Measurements from ENCODE around the gene SCLY. TPM values are rescaled to one million over a fixed set of nuclear protein-coding genes. Genes with fewer than 3 reads are reported as not detected.

The SCLY gene
- total RNA-seq, 1 experiment from 2014 or later: 40.1 TPM

DNA sequence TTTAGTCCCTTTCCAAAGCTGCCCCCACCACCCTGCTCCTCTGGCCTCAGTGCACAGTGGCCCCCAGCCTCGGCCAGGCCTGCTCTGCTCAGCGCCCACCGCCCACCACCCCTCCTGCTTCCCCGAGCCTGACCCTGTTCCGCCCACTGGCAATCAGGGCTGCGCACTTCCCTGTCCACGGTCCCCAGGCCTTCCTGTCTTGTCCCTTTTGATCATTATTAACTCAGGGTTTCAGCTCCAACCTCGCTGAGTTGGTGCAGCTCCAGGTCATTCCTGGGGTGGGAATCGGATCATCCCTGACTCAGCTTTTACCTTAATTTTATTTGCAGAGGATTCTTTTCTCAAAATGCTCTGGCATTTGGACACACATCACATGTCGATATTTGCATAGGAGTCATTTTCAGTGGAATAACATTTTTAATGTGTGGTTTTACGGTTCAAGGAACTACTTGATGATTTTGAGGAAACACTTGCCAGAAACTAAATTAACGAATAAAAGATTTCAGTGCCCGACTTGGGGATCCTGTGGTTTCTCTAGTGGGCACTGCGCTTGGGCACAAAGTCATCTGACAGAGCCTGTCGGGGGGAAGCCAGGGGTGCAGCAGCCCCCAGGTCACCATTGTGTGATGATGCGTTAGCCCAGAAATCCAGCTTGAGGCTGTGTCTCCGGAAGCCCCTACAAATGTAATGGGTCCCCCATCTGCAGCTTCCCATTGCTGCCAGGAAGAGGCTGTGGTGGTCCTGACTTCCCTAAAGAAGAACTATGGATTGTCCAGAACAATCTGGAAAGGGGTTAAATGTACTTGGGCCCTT lies 38.3 kb downstream of the SCLY start:
- ChIA-PET CTCF (no interaction called here), POLR2A (interaction anchor here (0.8 to 1.4 kb wide), 2 partner anchors 10 to 37 kb away, joined by 3 to 5 read pairs; no protein-coding TSS in a partner anchor)
- H3K4me1 Mint-ChIP-seq (ENCODE audit: insufficient read depth, unreplicated experiment): no peaks in the 10 kb centered on the region
- BruUV-seq (replicated peaks): no TSS peak
- H3K36me3 Mint-ChIP-seq (ENCODE audit: insufficient read depth, unreplicated experiment): no peaks in the 10 kb centered on the region
- DNase-seq (ENCODE audit: unreplicated experiment): no peak
- H3K9me3 Mint-ChIP-seq (ENCODE audit: unreplicated experiment): no peaks in the 10 kb centered on the region
- TF ChIP-seq, protein P1, sequence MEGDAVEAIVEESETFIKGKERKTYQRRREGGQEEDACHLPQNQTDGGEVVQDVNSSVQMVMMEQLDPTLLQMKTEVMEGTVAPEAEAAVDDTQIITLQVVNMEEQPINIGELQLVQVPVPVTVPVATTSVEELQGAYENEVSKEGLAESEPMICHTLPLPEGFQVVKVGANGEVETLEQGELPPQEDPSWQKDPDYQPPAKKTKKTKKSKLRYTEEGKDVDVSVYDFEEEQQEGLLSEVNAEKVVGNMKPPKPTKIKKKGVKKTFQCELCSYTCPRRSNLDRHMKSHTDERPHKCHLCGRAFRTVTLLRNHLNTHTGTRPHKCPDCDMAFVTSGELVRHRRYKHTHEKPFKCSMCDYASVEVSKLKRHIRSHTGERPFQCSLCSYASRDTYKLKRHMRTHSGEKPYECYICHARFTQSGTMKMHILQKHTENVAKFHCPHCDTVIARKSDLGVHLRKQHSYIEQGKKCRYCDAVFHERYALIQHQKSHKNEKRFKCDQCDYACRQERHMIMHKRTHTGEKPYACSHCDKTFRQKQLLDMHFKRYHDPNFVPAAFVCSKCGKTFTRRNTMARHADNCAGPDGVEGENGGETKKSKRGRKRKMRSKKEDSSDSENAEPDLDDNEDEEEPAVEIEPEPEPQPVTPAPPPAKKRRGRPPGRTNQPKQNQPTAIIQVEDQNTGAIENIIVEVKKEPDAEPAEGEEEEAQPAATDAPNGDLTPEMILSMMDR (IDR thresholded peaks at IDR 0.05; ENCODE audit: unreplicated experiment): no peak
- intact Hi-C loops (cut with micrococcal nuclease): no loop called here
- no peak overlapping the region for H3K4me3 Mint-ChIP-seq (ENCODE audit: unreplicated experiment)
- no peaks in the 10 kb centered on the region for H3K27me3 Mint-ChIP-seq (ENCODE audit: insufficient read depth, unreplicated experiment)
- H3K27ac Mint-ChIP-seq (ENCODE audit: low read depth, unreplicated experiment): no peak overlapping the region

DNA sequence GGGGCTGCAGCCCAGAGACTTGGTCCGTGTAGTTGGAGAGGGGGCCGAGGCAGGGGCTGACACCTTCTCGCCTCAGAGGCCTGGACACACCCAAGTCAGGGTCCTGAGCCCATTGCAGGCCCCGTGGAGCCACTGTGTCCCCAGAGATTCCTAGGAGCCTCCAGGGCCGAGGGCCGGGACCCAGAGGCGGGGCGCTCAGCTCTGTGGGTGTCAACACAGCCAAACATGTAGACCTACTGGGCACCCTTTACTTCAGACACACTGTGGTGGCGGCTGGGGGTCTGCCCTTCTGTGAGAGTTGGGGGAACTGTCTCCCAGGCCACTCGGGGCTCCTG lies 38.9 kb downstream of the SCLY start:
- no TSS peak for BruUV-seq (replicated peaks)
- H3K27ac Mint-ChIP-seq (ENCODE audit: low read depth, unreplicated experiment): no peak overlapping the region
- intact Hi-C loops (cut with micrococcal nuclease): no loop called here
- ChIA-PET CTCF (no interaction called here), POLR2A (interaction anchor here (0.6 to 1.4 kb wide), 2 partner anchors 9 to 65 kb away, joined by 4 to 5 read pairs; no protein-coding TSS in a partner anchor)
- TF ChIP-seq, protein P1 (IDR thresholded peaks at IDR 0.05; ENCODE audit: unreplicated experiment): no peak
- no peaks in the 10 kb centered on the region for H3K4me1 Mint-ChIP-seq (ENCODE audit: insufficient read depth, unreplicated experiment)
- no peak overlapping the region for H3K4me3 Mint-ChIP-seq (ENCODE audit: unreplicated experiment)
- no peak for DNase-seq (ENCODE audit: unreplicated experiment)
- no peaks in the 10 kb centered on the region for H3K36me3 Mint-ChIP-seq (ENCODE audit: insufficient read depth, unreplicated experiment)
- H3K27me3 Mint-ChIP-seq (ENCODE audit: insufficient read depth, unreplicated experiment): no peaks in the 10 kb centered on the region
- H3K9me3 Mint-ChIP-seq (ENCODE audit: unreplicated experiment): no peaks in the 10 kb centered on the region

DNA sequence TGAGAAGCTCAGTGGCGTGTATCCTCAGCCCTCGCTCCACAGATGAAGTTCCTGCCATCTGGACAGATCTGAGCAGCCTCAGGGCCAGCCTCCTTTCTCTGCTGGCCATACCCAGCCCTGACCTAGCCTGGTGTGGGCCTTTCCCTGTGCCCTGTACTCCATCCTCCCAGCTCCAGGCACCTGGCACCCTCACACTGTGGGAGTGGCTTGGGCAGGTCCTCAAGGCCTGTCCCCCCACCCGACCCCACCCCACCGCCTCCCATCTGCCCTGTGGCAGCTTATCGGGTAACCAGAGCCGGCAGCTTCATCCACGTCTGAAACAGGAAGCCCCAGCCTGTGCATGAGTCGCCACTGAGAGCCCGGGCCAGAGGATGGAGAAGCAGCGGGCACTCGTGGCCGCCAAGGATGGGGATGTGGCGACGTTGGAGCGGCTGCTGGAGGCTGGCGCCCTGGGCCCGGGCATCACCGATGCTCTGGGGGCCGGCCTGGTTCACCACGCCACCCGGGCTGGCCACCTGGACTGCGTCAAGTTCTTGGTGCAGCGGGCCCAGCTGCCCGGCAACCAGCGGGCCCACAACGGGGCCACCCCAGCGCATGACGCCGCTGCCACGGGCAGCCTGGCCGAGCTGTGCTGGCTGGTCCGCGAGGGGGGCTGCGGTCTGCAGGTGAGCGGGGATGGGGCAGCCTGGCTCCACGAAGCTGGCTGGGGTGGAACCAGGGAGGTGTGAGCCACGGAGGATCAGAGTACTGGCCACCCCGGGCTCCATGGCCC lies 39.4 kb downstream of the SCLY start, which contains the start of gene ESPNL:
Gene ESPNL (plus strand): TSS at position 292 of the 772 bp plus-strand sequence. CDS start 80 bp downstream, at position 372.
- CTCF ChIA-PET: no interaction called here
- POLR2A ChIA-PET: interaction anchor here (0.6 to 1.4 kb wide), 2 partner anchors 9 to 66 kb away, joined by 4 to 5 read pairs; no protein-coding TSS in a partner anchor
- intact Hi-C loops (cut with micrococcal nuclease): no loop called here
- TF ChIP-seq, protein P1 (IDR thresholded peaks at IDR 0.05; ENCODE audit: unreplicated experiment): no peak
- no peaks in the 10 kb centered on the region for H3K9me3 Mint-ChIP-seq (ENCODE audit: unreplicated experiment)
- BruUV-seq (replicated peaks): no TSS peak
- no peaks in the 10 kb centered on the region for H3K36me3 Mint-ChIP-seq (ENCODE audit: insufficient read depth, unreplicated experiment)
- H3K4me3 Mint-ChIP-seq (ENCODE audit: unreplicated experiment): no peak within 1 kb of the TSS
- no peaks in the 10 kb centered on the region for H3K27me3 Mint-ChIP-seq (ENCODE audit: insufficient read depth, unreplicated experiment)
- H3K4me1 Mint-ChIP-seq (ENCODE audit: insufficient read depth, unreplicated experiment): no peaks in the 10 kb centered on the region
- H3K27ac Mint-ChIP-seq (ENCODE audit: low read depth, unreplicated experiment): no peak within 1 kb of the TSS
- DNase-seq (ENCODE audit: unreplicated experiment): no peak

Data from MCF 10A (cell line).